DMS114 treated with DMSO at 0.1 percent for 48 hours (cell line): Measurements from ENCODE around the gene LMF2.
A peak's percentile ranks its signal among the peaks of the same experiment; 100 is the strongest.
"Not testable (repeated sequence)": the region's sequence is repeated elsewhere in the genome, so short reads cannot be mapped to it uniquely, and the experiment has no call there.

Experiments
- DNase-seq: peaks from one replicate; lab custom pipeline; 2025; ENCODE audit not compliant: unreplicated experiment; lab: John Stamatoyannopoulos, UW

Gene LMF2, protein sequence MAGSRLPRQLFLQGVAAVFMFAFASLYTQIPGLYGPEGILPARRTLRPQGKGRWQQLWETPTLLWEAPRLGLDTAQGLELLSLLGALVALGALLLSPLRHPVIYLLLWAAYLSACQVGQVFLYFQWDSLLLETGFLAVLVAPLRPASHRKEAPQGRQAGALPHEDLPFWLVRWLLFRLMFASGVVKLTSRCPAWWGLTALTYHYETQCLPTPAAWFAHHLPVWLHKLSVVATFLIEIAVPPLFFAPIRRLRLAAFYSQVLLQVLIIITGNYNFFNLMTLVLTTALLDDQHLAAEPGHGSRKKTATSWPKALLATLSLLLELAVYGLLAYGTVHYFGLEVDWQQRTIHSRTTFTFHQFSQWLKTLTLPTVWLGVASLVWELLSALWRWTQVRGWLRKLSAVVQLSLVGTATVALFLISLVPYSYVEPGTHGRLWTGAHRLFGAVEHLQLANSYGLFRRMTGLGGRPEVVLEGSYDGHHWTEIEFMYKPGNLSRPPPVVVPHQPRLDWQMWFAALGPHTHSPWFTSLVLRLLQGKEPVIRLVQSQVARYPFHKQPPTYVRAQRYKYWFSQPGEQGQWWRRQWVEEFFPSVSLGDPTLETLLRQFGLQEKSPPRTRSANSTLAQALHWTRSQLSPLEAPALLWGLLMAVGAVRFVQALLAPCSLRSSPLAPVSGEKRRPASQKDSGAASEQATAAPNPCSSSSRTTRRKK

DNA sequence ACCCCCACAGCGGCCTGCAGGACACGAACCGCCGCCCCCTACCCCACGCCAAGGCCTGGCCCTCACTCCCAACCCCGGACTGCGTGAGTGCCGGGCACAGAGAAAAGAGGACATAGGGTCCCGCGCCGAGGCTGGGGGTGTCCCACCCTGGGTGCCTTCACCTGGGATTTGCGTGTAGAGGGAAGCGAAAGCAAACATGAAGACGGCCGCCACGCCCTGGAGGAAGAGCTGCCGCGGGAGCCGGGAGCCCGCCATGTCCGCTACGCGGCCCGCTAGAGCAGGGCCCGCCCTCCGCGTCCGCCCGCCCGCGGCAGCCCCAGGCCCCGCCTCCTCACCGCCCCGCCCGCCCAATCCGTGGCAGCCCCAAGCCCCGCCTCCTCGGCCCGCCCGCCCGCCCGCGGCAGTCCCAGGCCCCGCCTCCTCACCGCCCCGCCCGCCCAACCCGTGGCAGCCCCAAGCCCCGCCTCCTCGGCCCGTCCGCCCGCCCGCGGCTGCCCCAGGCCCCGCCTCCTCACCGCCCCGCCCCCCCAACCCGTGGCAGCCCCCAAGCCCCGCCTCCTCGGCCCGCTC is at the start of gene LMF2:
TSS of gene LMF2 (minus strand) at position 282 of the 570 bp plus-strand sequence. CDS start at position 255, 27 bp downstream.
- peak; percentile 77 for DNase-seq

- no peak for DNase-seq
Observed at GRCh38 chr22:50556703-50557102, 49.2 kb upstream of the LMF2 start.

GRCh38 chr22:50553310-50553709 is 45.8 kb upstream of the LMF2 start:
- DNase-seq: no peak

DNA sequence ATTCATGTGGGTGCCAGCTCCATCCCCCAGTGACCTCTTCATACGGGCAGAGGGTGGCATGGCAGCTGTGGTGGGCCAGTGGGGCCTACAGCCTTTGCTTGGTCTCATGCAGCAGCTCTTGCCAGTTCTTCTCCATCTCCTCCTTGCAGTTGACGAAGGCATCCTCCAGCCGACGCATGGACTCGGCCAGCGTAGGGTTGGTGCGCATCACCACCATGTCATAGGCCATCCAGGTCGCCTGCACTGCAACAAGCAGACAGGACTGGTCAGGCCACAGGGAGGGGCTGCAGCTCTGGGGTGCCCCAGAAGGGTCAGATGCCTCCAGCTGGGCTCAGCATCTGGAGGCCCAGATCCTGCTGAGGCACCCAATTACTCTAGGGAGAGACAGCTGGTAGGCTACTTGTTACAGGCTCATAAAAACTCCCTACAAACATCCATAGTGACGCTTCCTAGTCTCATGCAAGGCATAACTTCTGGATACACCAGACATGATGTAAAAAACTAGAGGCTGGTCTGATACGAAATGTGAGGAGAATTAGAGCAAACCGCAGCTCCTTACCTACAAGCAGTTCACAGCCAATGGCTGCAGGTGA is 43.8 kb upstream of the LMF2 start:
- no peak for DNase-seq

DNA sequence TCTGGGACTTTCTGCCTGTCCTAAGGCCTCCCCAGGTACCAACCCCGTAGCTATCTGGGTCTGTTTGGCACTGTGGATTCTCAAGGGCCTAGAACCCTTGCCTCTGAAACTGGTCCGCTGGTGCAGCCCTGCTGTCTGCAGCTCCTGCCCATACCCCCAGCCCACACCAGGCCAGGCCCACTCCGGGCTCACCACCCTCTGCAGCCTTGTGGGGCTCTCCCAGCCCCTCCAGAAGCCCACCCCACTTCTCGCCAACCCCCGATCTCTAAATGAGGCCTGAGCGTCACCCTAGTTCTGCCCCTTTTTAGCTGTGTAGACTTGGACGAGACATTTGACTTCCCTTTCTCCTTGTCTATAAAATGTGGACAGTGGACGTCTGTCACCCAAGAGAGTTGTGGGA is 42.9 kb upstream of the LMF2 start:
- DNase-seq: no peak

- no peak for DNase-seq
Observed at GRCh38 chr22:50548921-50549790, 41.7 kb upstream of the LMF2 start.

DNA sequence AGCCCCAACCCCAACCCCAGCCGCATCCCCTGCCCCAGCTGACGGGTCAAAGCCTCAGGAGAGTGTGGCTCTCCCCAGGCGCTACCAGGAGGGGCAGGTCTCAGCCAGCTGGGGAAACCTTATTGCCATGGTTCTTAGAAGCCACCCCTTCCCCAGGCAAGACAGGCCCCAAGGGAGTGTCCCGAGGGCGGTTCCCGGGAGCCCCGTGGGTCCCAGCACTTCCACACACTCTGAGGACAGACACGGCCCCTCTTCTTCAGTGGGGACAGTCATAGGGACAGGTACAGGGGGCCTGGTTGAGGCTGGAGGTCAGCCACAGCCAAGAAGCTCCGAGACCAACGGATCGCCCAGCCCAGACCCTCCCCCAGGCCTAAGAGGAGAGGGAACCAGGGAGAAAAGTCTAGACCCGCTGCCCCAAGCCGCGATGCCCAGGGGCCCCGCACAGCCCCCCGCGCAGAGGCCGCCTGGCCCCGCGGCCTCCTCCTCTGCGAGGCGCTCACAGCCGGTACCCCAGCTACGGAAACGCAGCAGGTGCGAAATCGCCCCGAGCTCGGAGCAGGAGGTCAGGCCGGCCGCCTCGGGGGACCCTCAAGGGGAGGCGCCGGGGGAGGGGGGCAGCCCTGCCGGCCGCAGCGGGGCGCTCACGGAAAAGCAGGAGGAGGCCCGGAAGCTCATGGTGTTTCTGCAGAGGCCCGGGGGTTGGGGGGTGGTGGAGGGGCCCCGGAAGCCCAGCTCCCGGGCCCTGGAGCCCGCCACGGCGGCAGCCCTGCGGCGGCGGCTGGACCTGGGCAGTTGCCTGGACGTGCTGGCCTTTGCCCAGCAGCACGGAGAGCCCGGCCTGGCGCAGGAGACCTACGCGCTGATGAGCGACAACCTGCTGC is 40.8 kb upstream of the LMF2 start:
- no peak for DNase-seq

GRCh38 chr22:50547263-50547985 is 39.9 kb upstream of the LMF2 start:
- DNase-seq: no peak

GRCh38 chr22:50546326-50547262 is 39.1 kb upstream of the LMF2 start:
- no peak for DNase-seq

DNA sequence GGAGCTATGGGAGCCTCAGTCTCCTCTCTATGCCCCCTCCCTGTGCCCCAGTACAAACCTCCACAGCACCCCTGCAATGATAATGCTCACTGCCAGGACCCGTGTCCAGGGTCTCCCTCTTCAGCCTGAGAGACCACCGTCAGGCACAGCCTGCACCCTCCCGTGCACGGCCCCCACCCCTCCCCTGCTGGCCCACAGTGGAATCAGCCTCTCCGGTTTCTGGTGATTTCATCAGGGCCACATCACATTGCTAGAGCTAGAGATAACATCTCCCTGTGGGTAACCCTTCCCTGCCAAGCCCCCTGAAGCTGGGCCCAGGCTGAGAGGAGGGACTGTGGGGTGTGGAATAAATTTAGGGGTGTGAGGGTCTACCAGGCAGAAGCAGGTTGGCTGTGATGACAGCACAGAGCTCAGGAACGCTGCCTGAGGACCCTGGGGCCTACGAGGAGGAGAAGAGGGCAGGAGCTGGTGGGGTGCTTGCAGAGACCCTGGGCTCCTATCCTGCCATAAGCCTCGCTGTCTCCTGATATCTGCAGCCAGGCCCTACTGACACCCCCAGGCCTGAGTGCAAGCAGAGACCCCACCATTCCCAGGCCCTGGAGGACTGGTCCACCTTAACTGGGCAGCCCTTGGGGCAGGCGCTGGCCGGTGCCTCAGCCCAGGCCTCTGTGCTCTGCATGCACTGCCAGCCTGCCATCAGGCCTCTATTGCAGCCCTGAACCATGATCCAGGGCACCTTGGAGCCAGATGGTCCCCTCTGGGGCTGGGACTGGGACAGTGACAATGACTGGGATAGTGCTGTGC is 38.2 kb upstream of the LMF2 start, which contains the start of gene KLHDC7B:
TSS of gene KLHDC7B (plus strand) at position 378 of the 804 bp plus-strand sequence. CDS start at position 723, 345 bp downstream.
- peak; percentile 14 for DNase-seq

GRCh38 chr22:50544746-50545253 is 37.3 kb upstream of the LMF2 start:
- no peak for DNase-seq

GRCh38 chr22:50544078-50544745 is 36.7 kb upstream of the LMF2 start:
- DNase-seq: peak; percentile 27

- DNase-seq: no peak
Observed at GRCh38 chr22:50542416-50542927, 35.0 kb upstream of the LMF2 start.

GRCh38 chr22:50541667-50542026 is 34.1 kb upstream of the LMF2 start:
- DNase-seq: not testable (repeated sequence)

GRCh38 chr22:50540381-50540780 is 32.9 kb upstream of the LMF2 start:
- DNase-seq: no peak

- DNase-seq: no peak
Observed at GRCh38 chr22:50537765-50538164, 30.3 kb upstream of the LMF2 start.
